Osteocyte (in vitro differentiated cells): ENCODE results near the gene THBD. TPM values are rescaled to one million over a fixed set of nuclear protein-coding genes. Genes with fewer than 3 reads are reported as not detected.

Experiments
- DNase-seq: peaks from one replicate; pipeline ENCODE4 v3.0.0; 2021; ENCODE audit warnings: mixed read lengths; ENCODE audit not compliant: unreplicated experiment; ENCODE audit errors: extremely low spot score
- H3K27ac Mint-ChIP-seq: one replicate; pipeline ENCODE4 v1.8.0; 2021; ENCODE audit warnings: mild to moderate bottlenecking, mixed read lengths; ENCODE audit not compliant: unreplicated experiment
- H3K27me3 Mint-ChIP-seq: one replicate; pipeline ENCODE4 v1.8.0; 2021; ENCODE audit warnings: mixed read lengths; ENCODE audit not compliant: unreplicated experiment
- H3K36me3 Mint-ChIP-seq: one replicate; pipeline ENCODE4 v1.8.0; 2021; ENCODE audit warnings: mixed read lengths; ENCODE audit not compliant: unreplicated experiment
- H3K4me1 Mint-ChIP-seq: one replicate; pipeline ENCODE4 v1.8.0; 2021; ENCODE audit warnings: mixed read lengths; ENCODE audit not compliant: unreplicated experiment
- H3K4me3 Mint-ChIP-seq: one replicate; pipeline ENCODE4 v1.8.0; 2021; ENCODE audit warnings: mild to moderate bottlenecking, moderate library complexity, mixed read lengths; ENCODE audit not compliant: unreplicated experiment
- H3K9me3 Mint-ChIP-seq: one replicate; pipeline ENCODE4 v1.8.0; 2021; ENCODE audit warnings: mixed read lengths; ENCODE audit not compliant: unreplicated experiment
- CTCF ChIP-seq: fragments of 200-600 bp; sonication (generic); IDR thresholded peaks from 2 replicates; pipeline ENCODE4 v1.5.0; 2021; ENCODE audit warnings: antibody characterized with exemption, mild to moderate bottlenecking, moderate library complexity
- total RNA-seq: library from RNA; stranded (reverse); gene quantifications from 2 replicates; pipeline ENCODE4 v1.2.1, GENCODE V29; 2021

Gene THBD
- total RNA-seq, 1 donor from 2014 or later, result 66.3 TPM

- no peak for TF ChIP-seq CTCF
- Mint-ChIP-seq H3K27ac (no peak overlapping the region), H3K36me3 (no peaks in the 10 kb centered on the region), H3K4me3 (no peak overlapping the region), H3K27me3 (no peaks in the 10 kb centered on the region), H3K4me1 (peaks cover 16% of the 10 kb centered on the region), H3K9me3 (no peaks in the 10 kb centered on the region)
- DNase-seq, result no peak
These were observed 38.3 kb downstream of the THBD start for GRCh38 chr20:23011008-23011721.

GRCh38 chr20:23010096-23010495 is 39.4 kb downstream of the THBD start:
- Mint-ChIP-seq H3K36me3 (no peaks in the 10 kb centered on the region), H3K9me3 (no peaks in the 10 kb centered on the region), H3K27ac (no peak overlapping the region), H3K4me3 (no peak overlapping the region), H3K4me1 (peaks cover 16% of the 10 kb centered on the region), H3K27me3 (no peaks in the 10 kb centered on the region)
- TF ChIP-seq CTCF, result no peak
- DNase-seq, result no peak

- H3K9me3 Mint-ChIP-seq, result no peaks in the 10 kb centered on the region
- no peak for DNase-seq
- no peaks in the 10 kb centered on the region for H3K36me3 Mint-ChIP-seq
- no peak overlapping the region for H3K27ac Mint-ChIP-seq
- H3K4me3 Mint-ChIP-seq, result no peak overlapping the region
- no peaks in the 10 kb centered on the region for H3K27me3 Mint-ChIP-seq
- TF ChIP-seq CTCF, result no peak
- H3K4me1 Mint-ChIP-seq, result peaks cover 16% of the 10 kb centered on the region
These were observed 39.8 kb downstream of the THBD start for GRCh38 chr20:23009636-23010035.

GRCh38 chr20:23008667-23009066 is 40.8 kb downstream of the THBD start:
- no peak for TF ChIP-seq CTCF
- Mint-ChIP-seq H3K4me3 (no peak overlapping the region), H3K27me3 (no peaks in the 10 kb centered on the region), H3K9me3 (no peaks in the 10 kb centered on the region), H3K4me1 (peaks cover 16% of the 10 kb centered on the region), H3K27ac (no peak overlapping the region), H3K36me3 (no peaks in the 10 kb centered on the region)
- DNase-seq, result no peak

GRCh38 chr20:23007886-23008655 is 41.4 kb downstream of the THBD start:
- Mint-ChIP-seq H3K9me3 (no peaks in the 10 kb centered on the region), H3K27ac (no peak overlapping the region)

More at GRCh38 chr20:23007886-23008655, 41.4 kb downstream of the THBD start:
- no peak for DNase-seq
- TF ChIP-seq CTCF, result no peak
- H3K36me3 Mint-ChIP-seq, result no peaks in the 10 kb centered on the region
- H3K4me3 Mint-ChIP-seq, result no peak overlapping the region
- H3K4me1 Mint-ChIP-seq, result peaks cover 13% of the 10 kb centered on the region
- no peaks in the 10 kb centered on the region for H3K27me3 Mint-ChIP-seq
